Stimulated activated CD4-positive, alpha-beta T cell treated with anti-CD3 and anti-CD28 coated beads, TNF-alpha, amount 100 ng/mL, for 48 hours (primary cell): ENCODE data around the gene SKI.

Source experiments
- DNase-seq, 3 donors: peaks; one replicate each; pipeline ENCODE4 v3.0.0-alpha.2; 2020; ENCODE audit warnings: low read depth in 3 of 3

The SKI gene

DNA sequence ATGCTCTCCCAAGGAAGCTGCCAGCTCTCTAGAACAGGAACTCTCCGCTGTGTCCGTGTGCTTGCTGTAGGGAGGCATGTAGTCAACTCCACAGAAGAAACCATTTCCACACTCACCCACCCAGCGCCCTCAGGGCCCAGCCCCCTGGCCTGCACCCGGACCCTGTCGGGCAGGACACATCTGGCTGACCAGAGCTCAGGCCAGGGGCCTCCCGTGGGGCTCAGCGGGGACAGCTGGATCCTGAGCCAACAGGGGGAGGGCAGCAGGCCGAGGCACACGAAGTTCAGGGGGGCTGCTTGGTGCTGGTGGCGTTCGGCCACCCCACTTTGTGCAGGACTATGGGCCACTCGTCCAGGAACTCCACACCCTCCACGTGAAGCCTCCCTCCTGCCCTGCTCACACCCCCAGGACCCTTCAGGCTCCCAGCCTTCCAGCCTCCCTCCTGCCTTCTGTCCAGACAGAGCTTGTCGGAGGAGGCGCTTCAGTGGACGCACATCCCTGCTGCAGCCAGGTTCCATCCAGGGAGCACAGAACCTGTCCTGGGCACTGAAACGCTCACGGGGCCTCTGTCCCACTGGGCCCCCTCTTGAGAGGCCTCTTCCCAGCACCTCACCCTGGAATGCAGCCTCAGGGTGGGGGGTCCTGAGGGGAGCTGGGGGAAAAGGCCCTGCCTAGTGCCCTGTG, 18.6 kb upstream of the SKI start:
- no peak for DNase-seq

- no peak for DNase-seq
Observed at GRCh38 chr1:2210084-2210653, 17.9 kb upstream of the SKI start.

GRCh38 chr1:2210786-2211185, 17.3 kb upstream of the SKI start:
- DNase-seq: no peak

- DNase-seq: no peak
Observed at GRCh38 chr1:2212274-2212531, 15.9 kb upstream of the SKI start.

- DNase-seq: no peak
Observed at GRCh38 chr1:2212532-2213491, 15.3 kb upstream of the SKI start.

GRCh38 chr1:2213576-2214505, 14.3 kb upstream of the SKI start:
- DNase-seq: no peak

GRCh38 chr1:2214541-2215241, 13.4 kb upstream of the SKI start:
- DNase-seq: no peak

- no peak for DNase-seq
Observed at GRCh38 chr1:2215329-2215728, 12.8 kb upstream of the SKI start.

GRCh38 chr1:2215909-2216766, 12.0 kb upstream of the SKI start:
- DNase-seq: no peak

DNA sequence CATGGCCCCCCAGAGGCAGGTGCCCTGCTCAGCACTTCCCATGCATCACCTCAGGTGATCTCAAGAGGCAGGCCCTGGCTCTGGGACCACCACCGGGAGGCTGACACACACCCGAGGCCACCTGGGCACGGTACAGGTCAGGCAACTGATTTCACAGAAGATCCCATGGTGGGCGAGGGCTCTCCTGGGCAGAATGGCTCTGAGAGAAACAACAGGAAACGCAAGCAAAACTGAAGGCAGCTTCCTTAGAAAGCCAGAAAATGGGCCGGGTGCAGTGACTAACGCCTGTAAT, 11.4 kb upstream of the SKI start:
- no peak for DNase-seq

GRCh38 chr1:2221271-2221670, 6.8 kb upstream of the SKI start:
- DNase-seq: no peak

- no peak for DNase-seq
Observed at GRCh38 chr1:2224170-2224584, 3.9 kb upstream of the SKI start.

DNA sequence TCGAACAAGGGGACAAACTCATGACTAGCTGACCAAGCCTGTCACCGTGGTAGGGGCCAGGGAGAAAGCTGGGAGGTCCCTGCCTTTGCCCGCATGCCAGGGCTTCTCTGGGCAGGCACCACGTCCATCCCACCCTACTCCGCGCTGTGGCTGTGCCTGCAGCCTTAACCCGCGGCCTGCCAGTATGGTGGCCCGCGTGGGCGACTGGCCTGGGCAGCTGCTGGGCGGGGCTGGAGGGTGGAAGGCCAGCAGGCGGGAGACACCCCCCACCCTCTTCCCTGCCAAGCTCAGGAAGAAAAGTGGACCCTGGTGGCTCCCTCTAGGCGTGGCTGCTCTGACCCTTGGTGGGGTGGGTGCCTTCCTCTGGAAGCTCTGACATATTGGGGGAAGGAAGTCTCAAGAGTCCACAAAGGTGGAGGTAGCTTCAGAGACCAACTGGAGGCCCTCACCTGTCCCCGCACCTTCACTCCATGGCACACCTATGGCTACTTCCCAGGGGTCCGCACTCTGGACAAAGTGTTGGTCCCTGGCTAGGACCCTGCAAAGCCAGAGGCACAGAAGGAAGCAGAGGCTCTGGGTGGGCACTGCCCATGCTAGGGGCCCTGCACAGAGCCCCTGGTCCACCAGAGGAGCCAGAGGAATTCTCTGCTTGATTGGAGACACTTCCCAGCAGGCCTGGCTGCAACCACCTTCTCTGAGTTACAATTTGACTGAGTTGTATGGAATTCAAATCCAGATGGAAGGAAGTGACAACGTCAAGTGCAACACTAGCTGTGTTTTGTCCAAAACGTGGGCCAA, 3.3 kb upstream of the SKI start:
- no peak for DNase-seq

DNA sequence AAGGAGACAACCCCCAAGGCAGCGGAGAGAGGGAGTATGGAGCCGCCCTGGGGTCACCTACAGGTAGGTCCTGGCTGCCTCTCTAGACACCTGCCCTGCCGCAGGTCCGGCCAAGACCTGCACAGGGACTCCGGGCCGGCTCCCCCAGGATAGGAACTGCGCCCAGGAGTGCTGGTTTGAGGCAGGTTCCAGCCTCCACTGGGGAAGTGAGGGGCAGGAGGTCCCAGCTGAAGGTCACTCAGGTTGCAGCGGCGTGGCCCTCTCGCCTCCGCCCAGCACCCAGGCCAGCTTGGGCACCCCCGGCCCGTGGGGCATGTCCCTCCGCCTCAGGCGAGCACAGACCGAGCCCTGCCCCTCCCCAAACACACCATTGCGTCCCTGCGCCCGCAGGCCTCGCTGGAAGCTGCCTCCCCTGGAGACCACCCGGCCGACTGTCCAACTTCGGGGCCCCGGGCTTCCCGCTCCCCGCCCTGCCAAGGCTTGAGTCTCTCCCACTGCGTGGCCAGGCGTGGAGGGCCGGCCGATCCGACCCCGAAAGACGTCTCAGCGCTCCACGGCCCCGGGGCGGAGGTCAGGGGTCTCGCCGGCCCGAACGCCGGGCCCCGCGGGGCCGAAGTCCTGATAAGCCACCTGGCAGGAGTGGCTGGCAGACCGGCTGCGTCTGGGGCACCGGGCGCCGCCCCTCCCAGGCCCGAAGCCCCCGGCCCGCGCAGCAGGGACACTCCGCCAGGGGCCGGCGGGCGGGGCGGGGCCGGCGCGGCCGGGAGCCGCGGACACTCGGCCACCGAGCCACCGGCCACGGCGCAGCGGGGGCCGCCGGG, 1.4 kb upstream of the SKI start:
- no peak for DNase-seq

DNA sequence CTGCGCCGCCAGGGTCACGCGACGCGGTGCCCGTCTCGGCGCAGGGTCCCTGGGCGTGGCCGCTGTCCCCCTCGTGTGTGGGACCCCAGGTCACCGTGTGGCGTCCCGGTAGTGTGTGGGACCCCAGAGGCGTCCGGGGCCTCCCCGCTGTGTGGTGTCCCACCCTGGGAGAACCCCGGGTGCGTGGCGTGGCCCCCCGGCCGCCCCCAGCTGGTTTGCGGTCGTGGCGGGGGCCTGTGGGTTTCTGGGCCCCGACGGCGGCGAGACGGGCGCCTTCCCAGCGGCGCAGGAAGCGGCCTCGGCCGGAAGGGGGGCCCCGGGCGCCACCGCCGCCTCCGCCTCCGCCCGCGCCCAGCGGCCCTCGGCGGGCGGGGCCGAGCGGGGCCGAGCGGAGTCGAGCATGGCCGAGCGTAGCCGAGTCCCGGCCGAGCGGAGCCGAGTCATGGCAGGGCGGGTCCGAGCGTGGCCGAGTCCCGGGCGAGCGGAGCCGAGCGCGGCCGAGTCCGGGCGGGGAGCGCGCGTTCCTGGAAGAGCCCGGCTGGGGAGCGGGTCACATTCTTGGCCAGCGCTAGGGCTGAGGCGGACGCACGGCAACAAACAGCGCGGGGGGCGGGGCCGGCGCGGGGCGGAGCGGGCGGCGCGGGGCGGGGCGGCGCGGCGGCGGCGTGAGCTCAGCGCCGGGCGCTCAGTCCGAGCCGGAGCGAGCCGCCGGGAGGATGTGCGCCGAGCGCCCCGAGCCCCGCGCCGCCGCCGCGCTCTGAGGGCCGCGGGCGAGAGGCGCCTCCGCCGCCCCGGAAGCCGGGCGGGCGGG, 568 bp upstream of the SKI start:
- DNase-seq: peak; percentile 92 to 94 (median 93)

DNA sequence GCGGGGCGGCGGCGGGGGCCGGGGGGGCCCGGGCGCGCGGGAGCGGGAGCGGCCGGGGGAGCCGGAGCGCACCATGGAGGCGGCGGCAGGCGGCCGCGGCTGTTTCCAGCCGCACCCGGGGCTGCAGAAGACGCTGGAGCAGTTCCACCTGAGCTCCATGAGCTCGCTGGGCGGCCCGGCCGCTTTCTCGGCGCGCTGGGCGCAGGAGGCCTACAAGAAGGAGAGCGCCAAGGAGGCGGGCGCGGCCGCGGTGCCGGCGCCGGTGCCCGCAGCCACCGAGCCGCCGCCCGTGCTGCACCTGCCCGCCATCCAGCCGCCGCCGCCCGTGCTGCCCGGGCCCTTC, 546 bp downstream of the SKI start:
- DNase-seq: no peak

- DNase-seq: no peak
Observed at GRCh38 chr1:2229037-2229864, 1.1 kb downstream of the SKI start.
